ENCODE results near the gene AHDC1. TPM values are rescaled to one million over a fixed set of nuclear protein-coding genes. Genes with fewer than 3 reads are reported as not detected.

AHDC1 gene
- total RNA-seq, 2 donors from 2014 or later = 23.5 to 35.0 TPM

- Histone ChIP-seq H3K4me3 (no peak overlapping the region), H3K9me3 (no peaks in the 10 kb centered on the region), H3K27me3 (no peaks in the 10 kb centered on the region), H3K4me1 (peaks cover 0 to 100% of the 10 kb centered on the region in 2 donors), H3K27ac (peak overlapping the region; percentile 67 to 75), H3K36me3 (no peaks in the 10 kb centered on the region)
- no peak for DNase-seq (ENCODE audit: low spot score)
- TF ChIP-seq CTCF (IDR thresholded peaks at IDR 0.05) = no peak
Observed at GRCh38 chr1:27592931-27593677, 10.8 kb downstream of the AHDC1 start.

- no peak overlapping the region for H3K4me3 ChIP-seq
- no peak for TF ChIP-seq CTCF (IDR thresholded peaks at IDR 0.05)
- H3K36me3 ChIP-seq = no peaks in the 10 kb centered on the region
- no peak for DNase-seq (ENCODE audit: low spot score)
- H3K9me3 ChIP-seq = no peaks in the 10 kb centered on the region
- H3K27ac ChIP-seq = peak overlapping the region; percentile 67 to 75
- H3K27me3 ChIP-seq = no peaks in the 10 kb centered on the region
- peaks cover 0 to 100% of the 10 kb centered on the region in 2 donors for H3K4me1 ChIP-seq
Observed at GRCh38 chr1:27592232-27592930, 11.6 kb downstream of the AHDC1 start.

- Histone ChIP-seq H3K27me3 (no peaks in the 10 kb centered on the region), H3K4me3 (no peak overlapping the region), H3K36me3 (no peaks in the 10 kb centered on the region), H3K4me1 (peaks cover 0 to 98% of the 10 kb centered on the region in 2 donors), H3K9me3 (no peaks in the 10 kb centered on the region), H3K27ac (peak overlapping the region; percentile 67 to 75)
- no peak for TF ChIP-seq CTCF (IDR thresholded peaks at IDR 0.05)
- no peak for DNase-seq (ENCODE audit: low spot score)
Observed at GRCh38 chr1:27591622-27592021, 12.3 kb downstream of the AHDC1 start.

- Histone ChIP-seq H3K27ac (peak overlapping the region; percentile 67 to 75), H3K27me3 (no peaks in the 10 kb centered on the region), H3K9me3 (no peaks in the 10 kb centered on the region), H3K4me1 (peaks cover 0 to 92% of the 10 kb centered on the region in 2 donors), H3K36me3 (no peaks in the 10 kb centered on the region), H3K4me3 (no peak overlapping the region)
- no peak for TF ChIP-seq CTCF (IDR thresholded peaks at IDR 0.05)
- DNase-seq (ENCODE audit: low spot score) = no peak
Observed at GRCh38 chr1:27590917-27591508, 12.9 kb downstream of the AHDC1 start.

GRCh38 chr1:27589841-27590426 lies 14.0 kb downstream of the AHDC1 start:
- H3K4me3 ChIP-seq = no peak overlapping the region
- peaks cover 0 to 81% of the 10 kb centered on the region in 2 donors for H3K4me1 ChIP-seq
- H3K27me3 ChIP-seq = no peaks in the 10 kb centered on the region
- H3K27ac ChIP-seq = peak overlapping the region; percentile 67 to 75
- no peak for TF ChIP-seq CTCF (IDR thresholded peaks at IDR 0.05)
- no peaks in the 10 kb centered on the region for H3K9me3 ChIP-seq
- DNase-seq (ENCODE audit: low spot score) = no peak
- H3K36me3 ChIP-seq = no peaks in the 10 kb centered on the region

Measured in right atrium auricular region (tissue), 2 donors.